ENCODE measurements around the gene GPATCH4.
"Not testable (repeated sequence)": the region's sequence is repeated elsewhere in the genome, so short reads cannot be mapped to it uniquely, and the experiment has no call there.

Gene GPATCH4

DNA sequence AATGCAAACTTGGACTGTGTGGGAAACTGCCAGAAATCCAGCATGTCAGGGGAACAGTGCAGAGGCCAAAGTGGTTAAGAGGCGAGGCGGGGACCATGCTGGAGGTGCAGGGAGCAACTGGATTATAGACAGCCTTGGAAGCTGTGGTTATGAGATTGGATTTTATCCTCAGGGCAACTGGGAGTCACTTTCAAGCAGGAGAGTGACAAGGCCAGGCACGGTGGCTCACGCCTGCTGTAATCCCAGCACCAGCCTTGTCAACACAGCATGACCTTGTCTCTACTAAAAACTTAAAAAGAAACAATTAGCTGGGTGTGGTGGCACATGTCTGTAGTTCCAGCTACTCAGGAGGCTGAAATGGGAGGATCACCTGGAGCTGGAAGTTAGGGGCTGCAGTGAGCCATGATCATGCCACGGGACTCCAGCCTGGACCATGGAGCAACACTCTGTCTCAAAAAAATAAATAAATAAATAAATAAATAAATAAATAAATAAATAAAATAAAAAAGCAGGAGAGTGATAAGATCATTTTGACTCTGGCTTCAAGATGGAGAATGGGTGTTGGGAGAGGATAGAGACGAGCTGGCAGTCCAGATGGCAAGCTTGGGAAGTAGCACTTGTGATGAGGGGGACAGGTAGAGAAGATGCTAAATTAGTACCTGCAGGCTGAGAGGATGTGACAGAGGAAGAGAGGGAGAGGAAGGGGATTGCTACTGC, 21.5 kb upstream of the GPATCH4 start:
- Histone ChIP-seq H3K27me3 (ENCODE audit: low read depth) (peaks cover 26% of the 10 kb centered on the region), H3K4me3 (no peak overlapping the region), H3K36me3 (replicated peaks) (no peaks in the 10 kb centered on the region), H3K9me3 (no peaks in the 10 kb centered on the region), H3K4me1 (no peaks in the 10 kb centered on the region; the same call in 1 of the 2 replicates)
- no peak for DNase-seq (ENCODE audit: low spot score in 2 of 2)
- in situ Hi-C loops (cut with MboI; ENCODE audit: low sequenced_read_pairs), result no loop called here

DNA sequence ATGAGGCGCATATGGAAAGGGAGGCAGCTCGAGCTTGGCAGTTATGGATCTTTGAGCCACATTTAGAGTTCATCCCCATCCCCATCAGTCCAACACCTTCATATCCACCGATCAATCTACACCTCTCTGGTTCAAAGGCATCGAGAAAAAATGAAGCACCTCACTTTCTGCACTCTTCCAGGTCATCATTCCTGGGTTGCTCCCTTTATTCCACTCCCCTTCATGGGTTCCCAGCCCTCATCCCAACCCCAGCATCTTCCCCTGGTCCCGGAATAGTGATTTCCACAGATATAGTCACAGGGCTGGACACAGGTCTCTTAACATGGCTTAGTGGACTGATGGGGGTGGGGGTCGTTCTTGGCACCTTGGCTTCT, 18.3 kb upstream of the GPATCH4 start:
- DNase-seq (ENCODE audit: low spot score in 2 of 2), result no peak
- H3K9me3 ChIP-seq, result no peaks in the 10 kb centered on the region
- peaks cover 9% of the 10 kb centered on the region for H3K4me1 ChIP-seq
- peaks cover 20% of the 10 kb centered on the region for H3K27me3 ChIP-seq (ENCODE audit: low read depth)
- in situ Hi-C loops (cut with MboI; ENCODE audit: low sequenced_read_pairs), result no loop called here
- H3K36me3 ChIP-seq (replicated peaks), result no peaks in the 10 kb centered on the region
- H3K4me3 ChIP-seq, result no peak overlapping the region

DNA sequence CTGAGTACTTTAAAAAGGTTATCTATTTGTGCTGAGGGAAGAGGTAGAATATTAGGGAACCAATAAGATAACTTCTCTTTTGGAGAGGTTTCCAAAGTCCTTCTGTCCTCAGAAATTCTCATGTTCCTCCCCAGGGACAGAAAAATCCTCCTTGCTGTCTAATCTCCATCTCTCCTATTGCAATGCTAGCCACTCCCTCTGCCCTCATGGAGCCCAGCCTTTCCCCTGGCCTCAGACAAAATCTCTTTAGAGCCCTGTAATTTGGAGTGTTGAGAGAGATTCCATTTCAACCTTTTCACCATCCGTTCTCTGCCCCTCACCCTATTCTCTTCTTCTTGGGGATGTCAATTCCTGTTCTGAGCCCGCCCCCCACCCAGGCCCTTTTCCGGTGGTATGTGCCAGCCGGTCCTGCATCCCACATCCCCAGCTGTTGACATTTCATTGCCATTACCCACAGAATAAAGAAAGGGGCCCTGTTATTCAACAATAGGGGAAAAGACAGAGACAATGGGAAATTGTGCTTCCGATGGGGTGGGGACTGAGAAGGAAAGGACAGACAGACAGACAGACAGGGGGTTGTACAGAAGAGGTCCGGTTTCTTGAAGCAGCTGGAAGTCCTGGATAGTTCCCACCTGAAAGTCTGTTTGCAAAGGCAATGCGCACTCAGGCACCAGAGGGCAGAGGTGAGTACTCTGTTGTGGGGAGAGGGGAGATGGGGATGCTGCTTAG, 17.7 kb upstream of the GPATCH4 start, which contains the start of gene HAPLN2:
Gene HAPLN2, plus strand, starts transcription at position 563 of the 729 bp plus-strand sequence. CDS start 4,076 bp downstream, outside the sequence.
- Histone ChIP-seq H3K9me3 (no peaks in the 10 kb centered on the region), H3K27me3 (ENCODE audit: low read depth) (peaks cover 20% of the 10 kb centered on the region), H3K4me3 (no peak within 1 kb of the TSS), H3K4me1 (peaks cover 9% of the 10 kb centered on the region), H3K36me3 (replicated peaks) (no peaks in the 10 kb centered on the region)
- DNase-seq (ENCODE audit: low spot score in 2 of 2), result peak; percentile 34 to 66
- in situ Hi-C loops (cut with MboI; ENCODE audit: low sequenced_read_pairs), result no loop called here

- Histone ChIP-seq H3K27me3 (ENCODE audit: low read depth) (peaks cover 20% of the 10 kb centered on the region), H3K4me1 (peaks cover 9% of the 10 kb centered on the region), H3K4me3 (no peak overlapping the region), H3K36me3 (replicated peaks) (no peaks in the 10 kb centered on the region), H3K9me3 (no peaks in the 10 kb centered on the region)
- DNase-seq (ENCODE audit: low spot score in 2 of 2), result peak; percentile 13 to 69
- in situ Hi-C loops (cut with MboI; ENCODE audit: low sequenced_read_pairs), result no loop called here
These were observed 15.2 kb upstream of the GPATCH4 start for GRCh38 chr1:156616463-156616862.

DNA sequence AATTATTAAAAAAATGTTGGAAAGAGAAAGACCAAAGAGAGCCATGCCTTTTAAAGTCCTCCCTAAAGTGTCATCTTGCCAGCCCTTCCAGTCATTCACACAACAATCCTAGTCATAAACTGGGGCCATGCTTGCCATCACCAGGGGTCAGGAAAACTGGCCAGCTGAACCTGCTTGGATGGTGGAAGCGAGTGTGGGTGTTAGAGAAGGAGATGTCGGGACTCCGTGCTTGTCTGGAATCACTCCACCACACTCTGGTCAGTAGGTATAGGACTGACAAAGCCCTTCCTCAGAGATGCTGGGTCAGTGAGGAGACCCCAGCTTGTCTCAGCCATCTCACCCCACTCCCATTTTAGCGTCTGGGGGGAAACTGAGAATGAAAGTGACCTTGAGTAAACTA, 14.7 kb upstream of the GPATCH4 start:
- no peaks in the 10 kb centered on the region for H3K9me3 ChIP-seq
- DNase-seq (ENCODE audit: low spot score in 2 of 2), result no peak
- peaks cover 20% of the 10 kb centered on the region for H3K27me3 ChIP-seq (ENCODE audit: low read depth)
- no peak overlapping the region for H3K4me3 ChIP-seq
- H3K36me3 ChIP-seq (replicated peaks), result no peaks in the 10 kb centered on the region
- in situ Hi-C loops (cut with MboI; ENCODE audit: low sequenced_read_pairs), result no loop called here
- peaks cover 9% of the 10 kb centered on the region for H3K4me1 ChIP-seq

- in situ Hi-C loops (cut with MboI; ENCODE audit: low sequenced_read_pairs), result no loop called here
- peaks cover 9% of the 10 kb centered on the region for H3K4me1 ChIP-seq
- H3K4me3 ChIP-seq, result no peak overlapping the region
- H3K36me3 ChIP-seq (replicated peaks), result no peaks in the 10 kb centered on the region
- peaks cover 2% of the 10 kb centered on the region; the same call in 1 of the 2 replicates for H3K27me3 ChIP-seq (ENCODE audit: low read depth)
- H3K9me3 ChIP-seq, result no peaks in the 10 kb centered on the region
- no peak for DNase-seq (ENCODE audit: low spot score in 2 of 2)
These were observed 11.4 kb upstream of the GPATCH4 start for GRCh38 chr1:156612666-156613065.

- H3K9me3 ChIP-seq; H3K4me3 ChIP-seq; H3K27me3 ChIP-seq (ENCODE audit: low read depth); H3K4me1 ChIP-seq; DNase-seq (ENCODE audit: low spot score in 2 of 2); H3K36me3 ChIP-seq (replicated peaks); in situ Hi-C loops (cut with MboI; ENCODE audit: low sequenced_read_pairs): not testable (repeated sequence)
These were observed 8.8 kb upstream of the GPATCH4 start for GRCh38 chr1:156610072-156610471.

DNA sequence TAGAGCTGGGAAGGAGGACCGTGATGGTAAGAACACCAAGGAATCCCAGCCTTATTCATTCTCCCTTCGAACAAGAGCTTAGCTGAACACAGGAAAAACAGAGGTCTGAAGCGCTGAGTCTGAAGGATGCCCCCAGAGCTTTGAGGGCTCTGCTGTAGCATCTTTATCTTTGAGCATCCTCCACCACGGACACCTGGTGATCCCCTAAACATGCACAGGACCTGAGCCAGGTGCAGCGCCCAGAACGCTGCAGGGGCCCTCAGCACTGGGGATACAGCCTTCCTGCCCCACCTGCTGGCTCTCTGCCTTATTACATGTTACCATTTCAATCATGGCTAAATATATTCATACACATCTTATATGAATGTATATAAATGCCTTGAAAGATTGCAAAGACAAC, 7.7 kb upstream of the GPATCH4 start:
- in situ Hi-C loops (cut with MboI; ENCODE audit: low sequenced_read_pairs), result no loop called here
- H3K27me3 ChIP-seq (ENCODE audit: low read depth), result no peaks in the 10 kb centered on the region; the same call in 1 of the 2 replicates
- no peaks in the 10 kb centered on the region for H3K36me3 ChIP-seq (replicated peaks)
- H3K4me1 ChIP-seq, result no peaks in the 10 kb centered on the region
- no peak overlapping the region for H3K4me3 ChIP-seq
- DNase-seq (ENCODE audit: low spot score in 2 of 2), result peak in 1 of 2 experiments; percentile 65
- no peaks in the 10 kb centered on the region for H3K9me3 ChIP-seq

- no peaks in the 10 kb centered on the region for H3K9me3 ChIP-seq
- peak; percentile 73 to 78 for DNase-seq (ENCODE audit: low spot score in 2 of 2)
- H3K36me3 ChIP-seq (replicated peaks), result no peaks in the 10 kb centered on the region
- in situ Hi-C loops (cut with MboI; ENCODE audit: low sequenced_read_pairs), result no loop called here
- H3K4me1 ChIP-seq, result no peaks in the 10 kb centered on the region
- no peaks in the 10 kb centered on the region; the same call in 1 of the 2 replicates for H3K27me3 ChIP-seq (ENCODE audit: low read depth)
- H3K4me3 ChIP-seq, result no peak overlapping the region
These were observed 6.9 kb upstream of the GPATCH4 start for GRCh38 chr1:156608036-156608674.

DNA sequence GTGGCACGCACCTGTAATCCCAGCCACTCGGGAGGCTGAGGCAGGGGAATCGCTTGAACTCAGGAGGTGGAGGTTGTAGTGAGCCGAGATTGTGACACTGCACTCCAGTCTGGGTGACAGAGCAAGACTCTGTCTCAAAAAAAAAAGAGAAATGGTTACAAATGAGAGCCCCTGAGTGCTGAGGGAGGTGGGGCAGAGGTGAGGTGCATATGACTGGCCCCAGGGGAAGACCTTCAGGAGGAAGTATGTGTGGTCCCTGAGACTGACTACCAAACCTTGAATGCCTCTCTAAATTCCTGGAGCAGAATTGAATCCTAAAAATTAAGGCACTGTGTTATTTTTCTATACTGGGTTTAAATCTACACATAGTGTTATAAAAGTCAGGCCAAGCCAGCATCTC, 6.1 kb upstream of the GPATCH4 start:
- H3K4me3 ChIP-seq; H3K36me3 ChIP-seq (replicated peaks); H3K27me3 ChIP-seq (ENCODE audit: low read depth); DNase-seq (ENCODE audit: low spot score in 2 of 2); H3K9me3 ChIP-seq; in situ Hi-C loops (cut with MboI; ENCODE audit: low sequenced_read_pairs); H3K4me1 ChIP-seq: not testable (repeated sequence)

DNA sequence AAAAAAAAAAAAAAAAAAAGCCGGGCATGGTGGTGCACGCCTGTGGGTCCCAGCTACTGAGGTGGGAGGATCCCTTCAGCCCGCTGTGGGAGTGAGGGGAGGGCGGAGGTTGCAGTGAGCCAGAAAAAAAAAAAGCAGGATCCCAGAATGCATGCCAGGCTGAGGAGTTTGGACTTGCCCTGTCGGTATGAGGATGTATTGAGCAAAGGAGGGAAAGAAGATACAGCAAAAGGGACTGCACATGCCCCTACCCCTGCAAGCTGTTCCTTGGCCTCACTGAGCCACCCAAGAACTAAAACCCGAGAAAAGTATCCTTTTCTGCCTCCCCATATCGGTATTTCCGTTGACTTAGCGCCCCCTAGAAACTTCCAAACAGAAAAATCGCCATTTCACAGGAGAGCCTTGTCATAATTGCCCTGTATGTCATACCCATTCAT, 1.3 kb upstream of the GPATCH4 start:
- in situ Hi-C loops (cut with MboI; ENCODE audit: low sequenced_read_pairs), result no loop called here
- Histone ChIP-seq H3K4me3 (no peak overlapping the region), H3K9me3 (no peaks in the 10 kb centered on the region), H3K27me3 (ENCODE audit: low read depth) (no peaks in the 10 kb centered on the region), H3K36me3 (replicated peaks) (peaks cover 19% of the 10 kb centered on the region), H3K4me1 (peaks cover 14% of the 10 kb centered on the region)
- peak in 1 of 2 experiments; percentile 51 for DNase-seq (ENCODE audit: low spot score in 2 of 2)

DNA sequence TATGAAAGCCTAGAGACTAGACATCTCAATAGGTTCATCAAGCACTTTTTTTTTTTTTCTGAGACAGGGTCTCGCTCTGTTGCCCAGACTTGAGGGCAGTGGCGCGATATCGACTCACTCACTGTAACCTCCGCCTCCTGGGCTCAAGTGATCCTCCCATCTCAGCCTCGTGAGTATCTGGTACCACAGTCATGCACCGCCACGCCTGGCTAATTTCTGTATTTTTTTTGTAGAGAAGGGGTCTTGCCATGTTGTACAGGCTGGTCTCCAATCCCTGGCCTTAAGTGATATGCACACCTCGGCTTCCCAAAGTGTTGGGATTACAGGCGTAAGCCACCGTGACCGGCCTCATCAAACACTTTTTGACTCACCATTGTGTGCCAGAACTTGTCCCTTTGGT, 613 bp upstream of the GPATCH4 start:
- peaks cover 26% of the 10 kb centered on the region for H3K36me3 ChIP-seq (replicated peaks)
- in situ Hi-C loops (cut with MboI; ENCODE audit: low sequenced_read_pairs), result no loop called here
- H3K4me3 ChIP-seq, result peak overlapping the region; percentile 71
- DNase-seq (ENCODE audit: low spot score in 2 of 2), result no peak
- H3K27me3 ChIP-seq (ENCODE audit: low read depth), result no peaks in the 10 kb centered on the region
- H3K9me3 ChIP-seq, result no peaks in the 10 kb centered on the region
- peaks cover 14% of the 10 kb centered on the region for H3K4me1 ChIP-seq

- in situ Hi-C loops (cut with MboI; ENCODE audit: low sequenced_read_pairs), result no loop called here
- no peaks in the 10 kb centered on the region for H3K27me3 ChIP-seq (ENCODE audit: low read depth)
- no peak for DNase-seq (ENCODE audit: low spot score in 2 of 2)
These were observed 552 bp downstream of the GPATCH4 start for GRCh38 chr1:156600733-156601121.

GRCh38 chr1:156599811-156600210, 1.5 kb downstream of the GPATCH4 start:
- H3K4me3 ChIP-seq, result no peak overlapping the region
- no peak for DNase-seq (ENCODE audit: low spot score in 2 of 2)

More at GRCh38 chr1:156600733-156601121, 552 bp downstream of the GPATCH4 start:
- Histone ChIP-seq H3K4me3 (peak overlapping the region; percentile 71), H3K36me3 (replicated peaks) (peaks cover 38% of the 10 kb centered on the region), H3K9me3 (no peaks in the 10 kb centered on the region), H3K4me1 (peaks cover 14% of the 10 kb centered on the region)

More at GRCh38 chr1:156599811-156600210, 1.5 kb downstream of the GPATCH4 start:
- peaks cover 47% of the 10 kb centered on the region for H3K36me3 ChIP-seq (replicated peaks)
- no peaks in the 10 kb centered on the region for H3K27me3 ChIP-seq (ENCODE audit: low read depth)
- in situ Hi-C loops (cut with MboI; ENCODE audit: low sequenced_read_pairs), result no loop called here
- peaks cover 14% of the 10 kb centered on the region for H3K4me1 ChIP-seq
- no peaks in the 10 kb centered on the region for H3K9me3 ChIP-seq

Data from HAP-1 (cell line).